Epithelial cell of proximal tubule (primary cell): ENCODE data around the gene OR51B4. TPM values are rescaled to one million over a fixed set of nuclear protein-coding genes. Genes with fewer than 3 reads are reported as not detected.
"Not testable (repeated sequence)": the region's sequence is repeated elsewhere in the genome, so short reads cannot be mapped to it uniquely, and the experiment has no call there.

Experiments
- DNase-seq: peaks from one replicate; pipeline ENCODE4 v3.0.0-alpha.2; 2011; ENCODE audit warnings: low read depth
- H3K4me3 ChIP-seq: 2 replicates; pipeline ENCODE4 v1.5.1; 2011; ENCODE audit warnings: low read depth, mild to moderate bottlenecking, low read length
- total RNA-seq: library from RNA; depleted of rRNA; stranded (reverse); fragments of >200 nt; gene quantifications from 2 replicates; pipeline ENCODE4 v1.2.3, GENCODE V29; 2015
- TF ChIP-seq, protein P1 (sequence below): conservative IDR thresholded peaks from 2 replicates; pipeline ENCODE4 v1.5.1; 2012; ENCODE audit warnings: low read depth, mild to moderate bottlenecking, low read length

The OR51B4 gene
- total RNA-seq, 1 donor from 2014 or later, result not detected

GRCh38 chr11:5307256-5308019, 5.7 kb upstream of the OR51B4 start:
- H3K4me3 ChIP-seq, result no peak overlapping the region
- TF ChIP-seq, protein P1, sequence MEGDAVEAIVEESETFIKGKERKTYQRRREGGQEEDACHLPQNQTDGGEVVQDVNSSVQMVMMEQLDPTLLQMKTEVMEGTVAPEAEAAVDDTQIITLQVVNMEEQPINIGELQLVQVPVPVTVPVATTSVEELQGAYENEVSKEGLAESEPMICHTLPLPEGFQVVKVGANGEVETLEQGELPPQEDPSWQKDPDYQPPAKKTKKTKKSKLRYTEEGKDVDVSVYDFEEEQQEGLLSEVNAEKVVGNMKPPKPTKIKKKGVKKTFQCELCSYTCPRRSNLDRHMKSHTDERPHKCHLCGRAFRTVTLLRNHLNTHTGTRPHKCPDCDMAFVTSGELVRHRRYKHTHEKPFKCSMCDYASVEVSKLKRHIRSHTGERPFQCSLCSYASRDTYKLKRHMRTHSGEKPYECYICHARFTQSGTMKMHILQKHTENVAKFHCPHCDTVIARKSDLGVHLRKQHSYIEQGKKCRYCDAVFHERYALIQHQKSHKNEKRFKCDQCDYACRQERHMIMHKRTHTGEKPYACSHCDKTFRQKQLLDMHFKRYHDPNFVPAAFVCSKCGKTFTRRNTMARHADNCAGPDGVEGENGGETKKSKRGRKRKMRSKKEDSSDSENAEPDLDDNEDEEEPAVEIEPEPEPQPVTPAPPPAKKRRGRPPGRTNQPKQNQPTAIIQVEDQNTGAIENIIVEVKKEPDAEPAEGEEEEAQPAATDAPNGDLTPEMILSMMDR, result no peak
- DNase-seq, result no peak

DNA sequence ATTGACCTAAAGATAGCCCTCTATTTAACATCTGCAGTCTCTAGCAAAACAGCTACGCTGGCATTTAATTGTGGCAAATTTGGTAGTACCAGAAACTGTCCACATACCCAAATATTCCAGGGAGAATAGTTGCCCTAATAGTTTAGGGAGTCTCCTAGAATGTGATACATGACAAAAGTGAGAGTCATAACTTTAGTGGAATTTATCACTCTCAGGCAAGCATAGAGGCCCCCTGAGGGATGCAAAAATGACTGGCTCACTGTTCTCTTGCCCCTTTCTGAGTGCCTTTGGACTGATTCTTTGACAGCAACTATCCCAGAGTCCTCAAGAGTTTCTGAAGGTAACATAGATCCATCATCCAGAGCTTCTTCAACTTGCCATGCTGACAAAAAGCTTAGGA, 2.3 kb upstream of the OR51B4 start:
- no peak overlapping the region for H3K4me3 ChIP-seq
- DNase-seq, result no peak
- TF ChIP-seq, protein P1, result no peak

DNA sequence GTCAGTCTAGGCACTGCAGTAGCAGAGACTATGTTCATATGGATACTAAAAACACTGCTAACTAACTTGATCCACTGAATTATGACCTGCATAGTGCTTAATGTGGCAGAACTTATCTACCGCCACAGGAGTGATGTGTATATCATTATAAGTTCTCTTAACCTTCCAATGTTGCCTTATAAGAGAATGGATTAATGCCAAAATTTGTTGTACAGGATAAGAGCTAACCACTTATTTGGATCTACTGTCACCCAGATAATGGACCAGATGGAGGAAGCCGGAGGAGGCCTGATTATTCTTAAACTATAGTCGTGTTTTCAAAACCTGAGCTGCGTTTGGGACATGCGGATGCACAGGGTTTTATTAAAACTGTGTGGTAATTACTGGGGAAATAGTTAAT, 1.9 kb upstream of the OR51B4 start:
- TF ChIP-seq, protein P1, result no peak

DNA sequence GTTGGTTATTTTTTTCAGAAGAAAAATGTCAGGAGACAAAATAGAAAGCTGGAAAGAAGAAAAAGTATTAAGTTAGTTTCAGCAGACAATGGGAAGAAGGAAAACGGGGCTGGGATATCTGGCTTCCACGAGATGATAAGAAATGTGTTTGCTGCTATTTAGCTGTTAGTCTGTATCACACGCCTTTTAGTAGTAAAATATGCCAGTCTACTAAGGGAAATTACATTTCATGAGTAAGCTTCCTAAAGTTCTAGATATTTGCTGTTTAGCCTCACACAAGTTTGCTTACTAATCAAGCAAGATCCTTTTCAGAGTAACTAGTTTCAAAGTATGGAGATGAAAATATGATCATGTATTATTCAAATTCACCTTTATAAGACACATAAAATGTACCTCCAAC, 1.5 kb downstream of the OR51B4 start:
- no peak overlapping the region for H3K4me3 ChIP-seq
- TF ChIP-seq, protein P1, result no peak
- no peak for DNase-seq

More for the DNA sequence above, 1.9 kb upstream of the OR51B4 start:
- H3K4me3 ChIP-seq, result no peak overlapping the region
- no peak for DNase-seq

- TF ChIP-seq, protein P1, result no peak
- no peak overlapping the region for H3K4me3 ChIP-seq
- DNase-seq, result no peak
Observed at GRCh38 chr11:5298451-5298850, 3.3 kb downstream of the OR51B4 start.

DNA sequence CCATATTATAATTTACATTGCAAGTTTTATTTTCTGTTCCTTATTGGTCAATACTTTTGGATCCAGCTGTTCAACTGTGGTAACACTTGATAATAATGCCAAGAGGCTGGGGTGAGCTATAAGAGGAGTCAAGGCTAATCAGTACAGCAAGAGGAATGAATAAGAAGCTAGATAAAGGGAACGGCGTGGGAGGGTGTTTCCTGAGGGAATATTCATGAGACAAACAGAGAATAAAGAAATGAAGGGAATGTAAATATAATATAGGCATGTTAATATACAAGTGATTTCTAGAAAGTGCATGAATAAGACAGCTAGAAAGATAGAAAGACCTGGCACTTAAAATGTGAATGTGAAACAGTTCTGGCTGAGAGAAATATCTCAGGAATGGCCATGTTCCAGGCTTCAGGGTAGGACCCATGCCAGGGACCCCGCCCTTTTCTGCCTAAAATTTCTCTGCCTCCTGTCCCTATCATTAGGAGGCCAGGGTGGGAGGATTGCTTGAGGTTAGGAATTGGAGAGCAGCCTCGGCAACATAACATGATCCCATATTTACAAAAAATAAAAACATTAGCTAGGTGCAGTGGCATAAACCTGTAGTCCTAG, 3.9 kb downstream of the OR51B4 start:
- TF ChIP-seq, protein P1, result no peak
- no peak overlapping the region for H3K4me3 ChIP-seq
- no peak for DNase-seq

DNA sequence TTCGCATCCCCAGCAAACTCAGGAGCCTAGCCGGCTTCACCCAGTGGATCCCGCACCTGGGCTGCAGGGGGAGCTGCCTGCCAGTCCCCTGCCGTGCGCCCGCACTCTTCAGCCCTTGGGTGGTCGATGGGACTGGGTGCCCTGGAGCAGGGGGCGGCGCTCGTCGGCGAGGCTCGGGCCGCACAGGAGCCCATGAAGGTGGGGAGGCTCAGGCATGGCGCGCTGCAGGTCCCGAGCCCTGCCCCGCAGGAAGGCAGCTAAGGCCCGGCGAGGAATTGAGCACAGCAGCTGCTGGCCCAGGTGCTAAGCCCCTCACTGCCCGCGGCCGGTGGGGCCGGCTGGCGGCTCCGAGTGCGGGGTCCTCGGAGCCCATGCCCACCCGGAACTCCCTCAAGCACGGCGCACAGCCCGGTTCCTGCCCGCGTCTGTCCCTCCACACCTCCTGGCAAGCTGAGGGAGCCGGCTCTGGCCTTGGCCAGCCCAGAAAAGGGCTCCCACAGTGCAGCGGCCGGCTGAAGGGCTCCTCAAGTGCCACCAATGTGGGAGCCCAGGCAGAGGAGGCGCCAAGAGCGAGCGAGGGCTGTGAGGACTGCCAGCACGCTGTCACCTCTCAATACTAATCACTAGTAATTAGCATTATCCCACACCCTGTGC, 7.3 kb downstream of the OR51B4 start:
- not testable (repeated sequence) for H3K4me3 ChIP-seq, DNase-seq
